Measurements from ENCODE around the gene FAM219B. TPM values are rescaled to one million over a fixed set of nuclear protein-coding genes. Genes with fewer than 3 reads are reported as not detected.
"Not testable (repeated sequence)": the region's sequence is repeated elsewhere in the genome, so short reads cannot be mapped to it uniquely, and the experiment has no call there.

The FAM219B gene
- total and polyA plus RNA-seq, 8 donors: 18.2 to 33.8 (median 21.2) TPM

GRCh38 chr15:74889390-74889882, 17.2 kb downstream of the FAM219B start:
- peaks cover 0 to 23% (median 4%) of the 10 kb centered on the region in 3 donors for H3K4me1 ChIP-seq
- no peak for FAIRE-seq
- no peaks in the 10 kb centered on the region for H3K27me3 ChIP-seq
- intact Hi-C loops (cut with DNase I): no loop called here
- no peaks in the 10 kb centered on the region for H3K36me3 ChIP-seq
- H3K9me3 ChIP-seq: no peaks in the 10 kb centered on the region
- ATAC-seq: peak; percentile 9 to 28 (median 18)
- no peak for TF ChIP-seq CTCF (IDR thresholded peaks at IDR 0.05)
- DNase-seq: peak in 1 of 6 donors; percentile 23
- WGBS, 2 donors: 49 to 52% methylated on average over 8 of the region's 8 CpGs
- H3K4me3 ChIP-seq: peak overlapping the region; percentile 70 to 95 (median 84)
- H3K27ac ChIP-seq: peak overlapping the region in 3 of 4 donors; percentile 39 to 81 (median 75)

- no peak for TF ChIP-seq CTCF (IDR thresholded peaks at IDR 0.05)
- Histone ChIP-seq H3K4me3 (no peak overlapping the region), H3K9me3 (no peaks in the 10 kb centered on the region), H3K36me3 (no peaks in the 10 kb centered on the region), H3K27me3 (no peaks in the 10 kb centered on the region), H3K4me1 (peaks cover 0 to 23% (median 4%) of the 10 kb centered on the region in 3 donors), H3K27ac (no peak overlapping the region)
- ATAC-seq: no peak
- intact Hi-C loops (cut with DNase I): no loop called here
- DNase-seq: no peak
- 91 to 95% methylated on average over 4 of the region's 4 CpGs for WGBS, 2 donors
- no peak for FAIRE-seq
These were observed 17.9 kb downstream of the FAM219B start for GRCh38 chr15:74888716-74889115.

GRCh38 chr15:74887537-74888193, 19.0 kb downstream of the FAM219B start:
- H3K4me1 ChIP-seq: peaks cover 0 to 22% (median 4%) of the 10 kb centered on the region in 3 donors
- DNase-seq; ATAC-seq; FAIRE-seq; H3K27ac ChIP-seq; H3K36me3 ChIP-seq; intact Hi-C loops (cut with DNase I); H3K27me3 ChIP-seq; H3K9me3 ChIP-seq; H3K4me3 ChIP-seq: not testable (repeated sequence)
- WGBS, 2 donors: 75 to 88% methylated on average over 6 to 8 of the region's 10 CpGs

GRCh38 chr15:74885461-74885860, 21.2 kb downstream of the FAM219B start:
- H3K27ac ChIP-seq: no peak overlapping the region
- no peaks in the 10 kb centered on the region for H3K27me3 ChIP-seq
- H3K9me3 ChIP-seq: no peaks in the 10 kb centered on the region
- FAIRE-seq (no peak), ATAC-seq (no peak), DNase-seq (no peak)
- H3K4me3 ChIP-seq: no peak overlapping the region
- peaks cover 0 to under 1% (median 0%) of the 10 kb centered on the region in 3 donors for H3K4me1 ChIP-seq
- TF ChIP-seq CTCF (IDR thresholded peaks at IDR 0.05): no peak
- intact Hi-C loops (cut with DNase I): no loop called here
- WGBS, 2 donors: 67 to 70% methylated on average over 5 of the region's 5 CpGs
- H3K36me3 ChIP-seq: no peaks in the 10 kb centered on the region

- Histone ChIP-seq H3K9me3 (no peaks in the 10 kb centered on the region), H3K4me3 (no peak overlapping the region), H3K4me1 (no peaks in the 10 kb centered on the region), H3K27ac (no peak overlapping the region), H3K36me3 (no peaks in the 10 kb centered on the region), H3K27me3 (no peaks in the 10 kb centered on the region)
- ATAC-seq (no peak), FAIRE-seq (no peak), DNase-seq (no peak)
- intact Hi-C loops (cut with DNase I): no loop called here
- no peak for TF ChIP-seq CTCF (IDR thresholded peaks at IDR 0.05)
- 87 to 96% methylated on average over 4 of the region's 4 CpGs for WGBS, 2 donors
These were observed 22.0 kb downstream of the FAM219B start for GRCh38 chr15:74884428-74885223.
